Left ventricle myocardium inferior (tissue), 1 donor: ENCODE measurements around the gene MYH9. TPM values are rescaled to one million over a fixed set of nuclear protein-coding genes. Genes with fewer than 3 reads are reported as not detected.
A peak's percentile ranks its signal among the peaks of the same experiment; 100 is the strongest.
"Not testable (repeated sequence)": the region's sequence is repeated elsewhere in the genome, so short reads cannot be mapped to it uniquely, and the experiment has no call there.

Experiments
- DNase-seq: peaks from one replicate; pipeline ENCODE4 v3.0.0-alpha.2; 2020
- H3K27ac ChIP-seq: fragments of 200-600 bp; replicated peaks from 2 replicates; pipeline ENCODE4 v1.8.0; 2021
- H3K27me3 ChIP-seq: fragments of 200-600 bp; 2 replicates; pipeline ENCODE4 v1.8.0; 2021; ENCODE audit warnings: low read depth
- H3K36me3 ChIP-seq: fragments of 200-600 bp; 2 replicates; pipeline ENCODE4 v1.8.0; 2021
- H3K4me1 ChIP-seq: fragments of 200-600 bp; 2 replicates; pipeline ENCODE4 v1.8.0; 2021
- H3K4me3 ChIP-seq: fragments of 200-600 bp; 2 replicates; pipeline ENCODE4 v1.8.0; 2021; ENCODE audit warnings: mild to moderate bottlenecking, moderate library complexity
- H3K9me3 ChIP-seq: fragments of 200-600 bp; replicated peaks from 2 replicates; pipeline ENCODE4 v1.8.0; 2021
- CTCF ChIP-seq: fragments of 200-600 bp; IDR thresholded peaks from 2 replicates; pipeline ENCODE4 v1.8.0; 2021; ENCODE audit warnings: antibody characterized with exemption, mild to moderate bottlenecking, borderline replicate concordance
- intact Hi-C: fragments of 100-400 bp; cut with micrococcal nuclease; formaldehyde crosslinking; loops from one replicate; pipeline ENCODE4 v1.11.0; 2022
- total RNA-seq: library from RNA; stranded (reverse); fragmentation: NEBNext Ultra II Directional; extraction: Animal tissue kit (Norgen Biotek cat#: 25700); gene quantifications from one replicate; pipeline ENCODE4 v1.2.1, GENCODE V29; 2021
- donor health status: DM: no; HTN: yes; CAD: no; lungs with severe emphysema.

Gene MYH9
- total RNA-seq, 1 donor from 2014 or later, result 150 TPM

- intact Hi-C loops, result loop anchor here (10.0 kb wide), 1 partner anchor 83 kb away; no protein-coding TSS in a partner anchor
- DNase-seq, result peak; percentile 61
- Histone ChIP-seq H3K27me3 (no peaks in the 10 kb centered on the region), H3K4me3 (peak overlapping the region; percentile 24), H3K9me3 (no peaks in the 10 kb centered on the region), H3K36me3 (peaks cover 24% of the 10 kb centered on the region), H3K27ac (peak overlapping the region; percentile 43), H3K4me1 (peaks cover 22% of the 10 kb centered on the region)
- TF ChIP-seq CTCF, result peak; percentile 89
Measured at GRCh38 chr22:36277482-36278291, 110.1 kb downstream of the MYH9 start.

DNA sequence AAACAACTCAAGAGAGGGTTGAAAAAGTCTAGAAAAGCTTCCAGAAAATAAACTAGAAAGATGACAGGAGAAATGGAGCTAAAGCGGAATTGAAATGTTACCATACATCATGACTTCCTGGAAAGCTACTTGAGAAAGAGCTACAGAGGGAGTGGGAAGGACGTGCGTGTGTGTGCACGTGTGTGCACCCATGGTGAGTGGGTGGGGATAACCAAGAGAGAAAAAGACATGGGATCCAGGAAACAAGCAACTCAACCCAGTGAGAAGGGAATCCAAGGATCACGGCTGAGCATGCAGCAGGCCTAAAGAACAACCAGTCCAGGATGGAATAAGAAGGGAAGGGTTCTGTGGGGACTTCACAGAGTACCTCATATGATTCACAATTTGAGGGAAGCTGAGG, 113.2 kb downstream of the MYH9 start:
- TF ChIP-seq CTCF, result no peak
- Histone ChIP-seq H3K36me3 (no peaks in the 10 kb centered on the region), H3K27ac (no peak overlapping the region), H3K9me3 (no peaks in the 10 kb centered on the region), H3K4me1 (peaks cover 11% of the 10 kb centered on the region), H3K4me3 (no peak overlapping the region), H3K27me3 (no peaks in the 10 kb centered on the region)
- no peak for DNase-seq
- intact Hi-C loops, result loop anchor here (10.0 kb wide), 1 partner anchor 80 kb away; no protein-coding TSS in a partner anchor

DNA sequence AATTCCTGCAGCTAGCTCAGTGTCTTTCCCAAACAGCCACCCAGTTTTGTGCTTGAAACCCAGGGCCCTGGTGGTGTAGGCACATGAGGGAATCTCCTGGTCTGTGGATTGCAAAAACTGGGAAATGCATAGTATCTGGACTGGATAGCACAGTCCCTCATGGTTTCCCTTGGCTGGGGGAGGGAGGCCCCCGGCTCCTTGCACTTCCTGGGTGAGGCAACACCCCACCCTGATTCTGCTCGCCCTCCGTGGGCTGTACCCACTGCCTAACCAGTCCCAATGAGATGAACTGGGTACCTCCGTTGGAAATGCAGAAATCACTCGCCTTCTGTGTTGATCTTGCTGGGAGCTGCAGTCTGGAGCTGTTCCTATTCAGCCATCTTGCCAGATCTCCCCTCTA, 115.8 kb downstream of the MYH9 start:
- not testable (repeated sequence) for H3K27ac ChIP-seq, H3K36me3 ChIP-seq, DNase-seq, H3K4me3 ChIP-seq, H3K27me3 ChIP-seq, H3K4me1 ChIP-seq, H3K9me3 ChIP-seq
- intact Hi-C loops, result loop anchor here (10.0 kb wide), 1 partner anchor 77 kb away; no protein-coding TSS in a partner anchor

- not testable (repeated sequence) for H3K27ac ChIP-seq, H3K4me1 ChIP-seq, H3K27me3 ChIP-seq, H3K4me3 ChIP-seq, DNase-seq, H3K36me3 ChIP-seq, H3K9me3 ChIP-seq
- intact Hi-C loops, result loop anchor here (10.0 kb wide), 1 partner anchor 76 kb away; no protein-coding TSS in a partner anchor
Measured at GRCh38 chr22:36271231-36271630, 116.5 kb downstream of the MYH9 start.

GRCh38 chr22:36267896-36268485, 119.8 kb downstream of the MYH9 start:
- DNase-seq, result no peak
- no peak overlapping the region for H3K4me3 ChIP-seq
- no peaks in the 10 kb centered on the region for H3K27me3 ChIP-seq
- H3K9me3 ChIP-seq, result no peaks in the 10 kb centered on the region
- no peaks in the 10 kb centered on the region for H3K4me1 ChIP-seq
- intact Hi-C loops, result no loop called here
- no peak overlapping the region for H3K27ac ChIP-seq
- no peak for TF ChIP-seq CTCF
- H3K36me3 ChIP-seq, result peaks cover 15% of the 10 kb centered on the region

DNA sequence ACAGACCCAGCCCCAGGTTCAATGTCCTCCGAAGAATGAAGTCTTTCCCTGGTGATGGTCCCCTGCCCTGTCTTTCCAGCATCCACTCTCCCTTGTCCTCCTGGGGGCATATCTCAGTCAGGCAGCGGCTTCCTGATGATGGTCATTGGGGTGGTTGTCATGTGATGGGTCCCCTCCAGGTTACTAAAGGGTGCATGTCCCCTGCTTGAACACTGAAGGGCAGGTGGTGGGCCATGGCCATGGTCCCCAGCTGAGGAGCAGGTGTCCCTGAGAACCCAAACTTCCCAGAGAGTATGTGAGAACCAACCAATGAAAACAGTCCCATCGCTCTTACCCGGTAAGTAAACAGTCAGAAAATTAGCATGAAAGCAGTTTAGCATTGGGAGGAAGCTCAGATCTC, 120.7 kb downstream of the MYH9 start:
- DNase-seq, result no peak
- Histone ChIP-seq H3K9me3 (no peaks in the 10 kb centered on the region), H3K4me3 (no peak overlapping the region), H3K27me3 (no peaks in the 10 kb centered on the region), H3K4me1 (no peaks in the 10 kb centered on the region), H3K36me3 (peaks cover 22% of the 10 kb centered on the region), H3K27ac (no peak overlapping the region)
- TF ChIP-seq CTCF, result no peak
- intact Hi-C loops, result no loop called here

- intact Hi-C loops, H3K27me3 ChIP-seq, H3K9me3 ChIP-seq, H3K4me3 ChIP-seq, DNase-seq: not testable (repeated sequence)
- Histone ChIP-seq H3K4me1 (peaks cover 15% of the 10 kb centered on the region), H3K36me3 (peaks cover 29% of the 10 kb centered on the region), H3K27ac (peak overlapping the region; percentile 8)
Measured at GRCh38 chr22:36263886-36264664, 123.7 kb downstream of the MYH9 start.

DNA sequence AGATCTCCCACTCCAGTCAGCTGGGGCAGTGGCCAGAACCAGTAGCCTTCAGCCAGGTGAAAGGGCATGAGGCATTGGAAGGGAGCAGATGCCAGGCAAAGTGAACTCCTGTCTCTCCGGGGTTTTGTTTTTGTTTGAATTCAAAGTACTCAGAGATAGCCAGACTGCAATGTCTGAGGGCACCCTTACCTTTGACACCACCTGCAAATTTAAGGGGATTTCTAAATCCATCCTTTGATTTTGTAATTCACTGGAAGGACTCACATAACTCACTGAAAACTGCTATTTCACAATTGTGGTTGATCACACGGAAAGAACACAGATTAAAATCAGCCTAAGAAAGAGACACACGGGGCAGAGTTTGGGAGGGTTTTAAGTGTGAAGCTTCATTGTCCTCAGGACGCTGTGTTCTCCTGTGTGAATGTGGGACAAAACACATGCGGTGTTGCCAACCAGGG, 124.5 kb downstream of the MYH9 start:
- intact Hi-C loops, H3K27me3 ChIP-seq, DNase-seq, H3K4me3 ChIP-seq, H3K27ac ChIP-seq, H3K9me3 ChIP-seq: not testable (repeated sequence)
- Histone ChIP-seq H3K4me1 (peaks cover 24% of the 10 kb centered on the region), H3K36me3 (peaks cover 29% of the 10 kb centered on the region)

DNA sequence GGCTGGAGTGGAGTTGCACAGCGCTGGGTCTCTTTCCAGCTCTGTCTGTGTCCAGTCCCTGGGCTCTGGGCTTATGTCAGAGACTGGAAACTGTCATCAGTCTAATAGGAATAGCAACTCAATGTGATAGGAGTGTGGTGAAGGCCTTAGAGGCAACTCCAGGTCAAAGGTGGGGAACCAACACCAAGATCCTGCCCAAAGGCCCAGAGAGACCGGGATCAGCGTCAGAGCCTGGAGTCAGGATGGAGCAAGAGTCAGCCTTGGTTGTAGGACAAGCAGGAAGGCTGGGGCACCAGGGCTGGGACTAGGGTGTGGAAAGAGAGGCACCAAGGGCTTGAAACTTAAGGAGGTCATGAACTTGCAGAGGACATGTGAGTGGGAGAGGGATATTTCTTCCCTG, 125.5 kb downstream of the MYH9 start:
- H3K9me3 ChIP-seq, DNase-seq, H3K27me3 ChIP-seq, H3K4me3 ChIP-seq, intact Hi-C loops, H3K27ac ChIP-seq: not testable (repeated sequence)
- peaks cover 33% of the 10 kb centered on the region for H3K4me1 ChIP-seq
- H3K36me3 ChIP-seq, result peaks cover 29% of the 10 kb centered on the region
